ENCODE measurements around the gene WRAP53. TPM values are rescaled to one million over a fixed set of nuclear protein-coding genes. Genes with fewer than 3 reads are reported as not detected.

The WRAP53 gene
- total RNA-seq, 1 donor from 2014 or later: 4.7 TPM

DNA sequence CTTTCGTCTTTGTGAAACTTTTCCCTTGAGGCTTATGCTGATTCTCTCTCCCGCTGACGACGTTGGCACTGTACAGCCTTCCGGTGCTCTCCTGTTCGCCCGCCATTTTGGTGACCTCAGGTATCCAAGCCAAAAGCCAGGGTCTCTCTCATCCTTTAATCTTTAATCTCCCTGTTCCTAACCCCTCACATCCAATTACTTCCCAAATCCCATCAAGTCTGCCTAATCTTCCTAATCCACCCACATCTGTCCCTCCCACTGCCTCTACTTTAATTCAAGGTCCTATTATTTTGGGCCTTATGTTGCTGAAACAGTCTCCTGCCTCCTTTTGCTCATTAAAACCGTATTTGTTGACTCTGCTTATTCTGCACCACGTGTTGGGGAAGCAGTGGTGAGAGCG is 7.3 kb downstream of the WRAP53 start:
- TF ChIP-seq CTCF (IDR thresholded peaks at IDR 0.05; ENCODE audit: borderline replicate concordance): no peak
- Histone ChIP-seq H3K27me3 (ENCODE audit: low read depth) (no peaks in the 10 kb centered on the region), H3K4me3 (no peak overlapping the region), H3K27ac (replicated peaks) (no peak overlapping the region), H3K4me1 (no peaks in the 10 kb centered on the region), H3K36me3 (peaks cover 34% of the 10 kb centered on the region), H3K9me3 (replicated peaks) (no peaks in the 10 kb centered on the region)
- intact Hi-C loops (cut with micrococcal nuclease): no loop called here
- no peak for DNase-seq

DNA sequence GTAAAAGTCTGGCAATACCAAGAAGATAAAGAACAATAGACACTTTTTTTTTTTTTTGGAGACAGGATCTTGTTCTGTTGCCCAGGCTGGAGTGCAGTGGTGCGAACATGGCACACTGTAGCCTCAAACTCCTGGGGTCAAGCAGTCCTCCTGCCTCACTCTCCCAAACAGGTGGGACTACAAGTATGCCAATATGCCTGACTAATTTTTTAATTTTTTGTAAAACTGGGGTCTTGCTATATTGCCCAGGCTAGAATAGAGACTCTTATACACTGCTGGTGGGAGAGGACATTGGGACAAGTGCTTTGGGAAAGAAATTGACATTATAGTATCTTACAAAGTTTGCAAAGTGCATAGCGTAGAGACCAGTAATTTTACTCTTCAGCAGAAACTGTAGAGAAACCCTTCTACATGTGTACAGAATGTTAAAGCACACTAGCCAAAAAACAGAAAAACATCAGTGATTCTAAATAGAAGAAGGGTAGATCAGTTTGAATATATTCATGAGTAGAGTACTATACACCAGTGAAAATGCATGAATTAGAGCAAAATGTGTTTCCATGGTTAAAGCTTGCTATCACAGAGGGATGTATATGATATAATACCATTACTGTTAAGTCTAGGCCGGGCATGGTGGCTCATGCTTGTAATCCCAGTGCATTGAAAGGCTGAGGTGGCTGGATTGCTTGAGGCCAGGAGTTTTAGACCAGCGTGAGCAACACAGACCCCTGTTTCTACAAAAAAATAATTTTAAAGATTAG is 9.7 kb downstream of the WRAP53 start:
- peaks cover 55% of the 10 kb centered on the region for H3K36me3 ChIP-seq
- H3K27me3 ChIP-seq (ENCODE audit: low read depth): peaks cover 18% of the 10 kb centered on the region
- DNase-seq: no peak
- intact Hi-C loops (cut with micrococcal nuclease): no loop called here
- H3K4me1 ChIP-seq: no peaks in the 10 kb centered on the region
- no peaks in the 10 kb centered on the region for H3K9me3 ChIP-seq (replicated peaks)
- no peak overlapping the region for H3K4me3 ChIP-seq
- no peak overlapping the region for H3K27ac ChIP-seq (replicated peaks)
- TF ChIP-seq CTCF (IDR thresholded peaks at IDR 0.05; ENCODE audit: borderline replicate concordance): no peak

DNA sequence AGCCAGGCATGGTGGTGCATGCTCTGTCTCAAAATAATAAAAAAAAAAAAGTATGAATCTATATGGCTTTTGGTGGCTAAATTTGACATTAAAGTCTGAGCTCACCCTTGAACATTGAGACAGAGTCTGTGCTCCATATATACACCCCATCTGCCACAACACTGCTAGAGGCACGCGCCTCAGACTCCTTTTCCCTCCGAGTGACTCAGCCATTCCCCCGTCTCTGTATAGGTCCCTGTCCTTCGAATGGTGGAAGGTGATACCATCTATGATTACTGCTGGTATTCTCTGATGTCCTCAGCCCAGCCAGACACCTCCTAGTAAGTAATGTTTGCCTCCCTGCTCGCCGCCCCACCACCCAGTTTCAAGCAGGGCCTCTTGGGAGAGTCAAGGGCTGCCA is 12.2 kb downstream of the WRAP53 start:
- no peak overlapping the region for H3K27ac ChIP-seq (replicated peaks)
- DNase-seq: no peak
- peaks cover 33% of the 10 kb centered on the region for H3K36me3 ChIP-seq
- intact Hi-C loops (cut with micrococcal nuclease): no loop called here
- H3K4me3 ChIP-seq: no peak overlapping the region
- H3K9me3 ChIP-seq (replicated peaks): no peaks in the 10 kb centered on the region
- TF ChIP-seq CTCF (IDR thresholded peaks at IDR 0.05; ENCODE audit: borderline replicate concordance): no peak
- peaks cover 43% of the 10 kb centered on the region for H3K27me3 ChIP-seq (ENCODE audit: low read depth)
- H3K4me1 ChIP-seq: peaks cover 20% of the 10 kb centered on the region

DNA sequence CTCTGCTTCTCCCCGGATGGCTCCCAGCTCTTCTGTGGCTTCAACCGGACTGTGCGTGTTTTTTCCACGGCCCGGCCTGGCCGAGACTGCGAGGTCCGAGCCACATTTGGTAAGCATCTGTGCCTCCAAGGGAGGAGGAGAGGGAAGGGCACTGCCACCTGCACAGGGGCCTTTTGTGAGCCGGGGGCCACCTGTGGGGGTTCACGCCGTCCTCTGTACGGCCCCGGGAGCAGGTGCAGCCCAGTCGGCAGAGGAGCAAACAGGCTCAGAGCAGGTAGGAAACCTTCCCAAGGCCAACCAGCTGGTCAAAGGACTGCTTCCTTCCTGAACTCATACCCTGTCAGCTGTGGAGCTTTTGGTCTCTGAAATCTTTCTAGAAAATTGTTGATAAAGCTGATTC is 13.4 kb downstream of the WRAP53 start:
- no peaks in the 10 kb centered on the region for H3K9me3 ChIP-seq (replicated peaks)
- H3K27me3 ChIP-seq (ENCODE audit: low read depth): peaks cover 55% of the 10 kb centered on the region
- intact Hi-C loops (cut with micrococcal nuclease): no loop called here

DNA sequence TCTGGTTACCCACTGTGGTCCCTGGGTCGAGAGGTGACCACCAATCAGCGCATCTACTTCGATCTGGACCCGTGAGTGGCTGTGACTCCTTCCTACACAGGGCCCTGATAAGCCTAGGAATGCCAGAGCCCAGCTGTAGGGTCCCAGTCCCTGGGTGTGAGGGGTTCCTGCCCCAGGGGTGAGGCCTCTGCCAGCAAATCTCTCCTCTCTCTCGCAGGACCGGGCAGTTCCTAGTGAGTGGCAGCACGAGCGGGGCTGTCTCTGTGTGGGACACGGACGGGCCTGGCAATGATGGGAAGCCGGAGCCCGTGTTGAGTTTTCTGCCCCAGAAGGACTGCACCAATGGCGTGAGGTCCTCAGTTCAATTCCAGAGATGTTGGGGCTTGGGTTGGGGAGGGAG is 14.5 kb downstream of the WRAP53 start:
- peaks cover 66% of the 10 kb centered on the region for H3K27me3 ChIP-seq (ENCODE audit: low read depth)
- H3K9me3 ChIP-seq (replicated peaks): no peaks in the 10 kb centered on the region
- no peak overlapping the region for H3K4me3 ChIP-seq
- intact Hi-C loops (cut with micrococcal nuclease): no loop called here
- peaks cover 29% of the 10 kb centered on the region for H3K36me3 ChIP-seq
- no peak for DNase-seq
- H3K27ac ChIP-seq (replicated peaks): no peak overlapping the region
- no peak for TF ChIP-seq CTCF (IDR thresholded peaks at IDR 0.05; ENCODE audit: borderline replicate concordance)
- peaks cover 26% of the 10 kb centered on the region for H3K4me1 ChIP-seq

More for the DNA sequence above, 13.4 kb downstream of the WRAP53 start:
- no peak for DNase-seq
- Histone ChIP-seq H3K4me1 (peaks cover 26% of the 10 kb centered on the region), H3K4me3 (no peak overlapping the region), H3K36me3 (peaks cover 29% of the 10 kb centered on the region), H3K27ac (replicated peaks) (no peak overlapping the region)
- TF ChIP-seq CTCF (IDR thresholded peaks at IDR 0.05; ENCODE audit: borderline replicate concordance): no peak

Measured in left ventricle myocardium inferior (tissue), 1 donor.